GM18517 (cell line): ENCODE measurements around the gene ARIH1.

Experiments
- ATAC-seq: cut with Tn5 transposase; IDR thresholded peaks from one replicate; pipeline ENCODE4 v1.9.1; 2021; ENCODE audit warnings: mild to moderate bottlenecking, moderate library complexity; ENCODE audit not compliant: unreplicated experiment

Gene ARIH1

DNA sequence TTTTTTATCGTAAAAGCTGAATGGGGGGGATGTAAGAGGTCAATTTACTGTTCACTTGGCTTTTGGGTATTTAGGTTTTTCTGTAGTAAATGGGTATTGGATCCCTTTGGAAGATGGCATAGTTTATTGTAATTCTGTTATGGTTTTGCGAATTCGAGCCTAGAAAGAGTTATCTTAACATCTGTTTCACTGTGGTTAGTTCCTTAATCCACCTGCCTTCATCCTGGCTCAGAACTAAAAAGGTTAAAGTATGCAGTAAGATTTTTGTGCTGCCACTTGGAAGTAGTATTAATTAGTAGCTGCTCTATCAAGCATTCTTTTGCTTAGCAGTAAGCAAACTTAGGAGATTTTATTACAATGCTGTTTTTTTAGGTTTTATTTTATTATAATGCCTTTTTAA, 62.4 kb downstream of the ARIH1 start:
- no peak for ATAC-seq

DNA sequence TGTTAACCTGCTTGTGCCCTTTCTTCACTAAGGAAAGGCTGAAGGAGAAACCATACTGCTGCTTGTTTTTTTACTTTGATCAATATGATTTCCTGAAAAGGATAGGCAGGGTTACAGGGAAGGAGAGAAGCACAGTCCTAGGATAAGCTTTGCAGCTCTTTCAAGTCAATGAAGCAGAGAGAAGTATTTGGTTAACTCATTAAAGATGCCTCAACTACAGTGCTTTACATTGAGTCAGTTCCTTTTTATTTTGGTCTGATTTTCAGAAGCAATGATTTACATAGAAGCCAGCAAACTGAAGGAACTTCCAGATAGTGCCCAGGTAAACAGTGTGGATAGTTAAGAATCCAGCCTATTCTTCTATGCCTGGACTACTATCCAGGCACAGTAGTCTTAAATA, 64.8 kb downstream of the ARIH1 start:
- no peak for ATAC-seq

DNA sequence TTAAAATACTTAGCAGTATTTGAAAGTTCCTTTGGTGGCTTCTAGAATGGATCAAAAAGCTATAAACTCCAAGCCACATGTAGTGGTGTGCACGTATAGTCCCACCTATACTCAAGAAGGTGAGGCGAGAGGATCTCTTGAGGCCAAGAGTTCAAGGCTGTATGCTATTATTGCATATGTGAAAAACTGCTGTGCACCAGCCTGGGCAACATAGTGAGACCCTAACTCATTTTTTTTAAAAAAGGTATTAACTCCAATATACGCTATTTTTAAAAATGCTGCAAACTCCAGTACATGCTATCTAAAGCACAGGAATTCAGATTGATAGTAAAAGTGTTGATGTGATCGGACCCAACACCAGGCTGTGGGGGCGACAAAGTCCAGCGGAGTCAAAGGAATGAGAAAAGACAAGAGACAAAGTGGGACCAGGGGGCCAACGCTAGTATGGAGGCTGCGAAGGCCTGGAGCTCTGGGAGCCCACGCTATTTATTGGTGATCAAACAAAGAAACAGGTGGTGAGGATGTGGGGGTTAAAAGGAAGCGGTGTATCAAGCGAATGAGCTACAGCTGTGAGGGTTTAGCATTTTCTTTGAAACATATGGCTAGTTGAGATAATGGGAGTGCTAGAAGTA, 66.6 kb downstream of the ARIH1 start:
- ATAC-seq, result no peak

DNA sequence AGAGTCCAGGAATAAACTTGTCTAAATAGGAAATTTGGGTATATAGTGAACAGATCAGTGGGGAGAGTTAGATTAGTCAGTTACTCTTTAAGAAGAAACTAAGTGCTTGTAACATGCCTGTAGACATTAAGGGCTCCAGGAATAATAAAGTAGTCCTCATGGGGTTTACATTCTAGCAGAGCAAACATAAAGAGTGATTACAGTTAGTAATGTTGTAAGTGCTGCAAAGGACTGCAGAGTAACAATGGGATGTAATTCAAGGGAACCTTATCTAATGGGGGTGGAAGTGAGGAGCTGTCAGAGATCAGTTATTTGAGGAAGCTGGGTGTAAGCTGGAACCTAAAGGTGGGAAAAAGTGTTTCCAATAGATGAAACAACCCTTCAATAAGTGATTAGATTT, 67.5 kb downstream of the ARIH1 start:
- ATAC-seq, result no peak

DNA sequence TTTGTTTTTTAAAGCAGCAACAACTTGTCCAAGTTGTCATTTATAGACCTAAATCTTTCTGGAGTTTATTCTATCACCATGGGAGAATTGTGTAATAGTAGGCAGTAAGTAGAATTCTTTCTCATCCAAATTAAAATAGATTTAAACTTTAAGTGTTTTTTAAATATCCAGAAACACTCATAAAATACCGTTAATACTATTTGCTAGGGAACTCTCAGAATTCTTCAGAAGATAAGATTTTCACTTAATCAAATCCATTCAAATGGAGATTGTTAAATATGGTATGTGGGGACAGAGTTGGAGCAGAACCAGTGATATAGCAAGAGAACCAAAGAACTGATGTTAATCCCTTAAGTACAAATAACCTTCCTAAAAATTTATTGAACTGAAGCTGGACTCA, 71.0 kb downstream of the ARIH1 start:
- no peak for ATAC-seq

DNA sequence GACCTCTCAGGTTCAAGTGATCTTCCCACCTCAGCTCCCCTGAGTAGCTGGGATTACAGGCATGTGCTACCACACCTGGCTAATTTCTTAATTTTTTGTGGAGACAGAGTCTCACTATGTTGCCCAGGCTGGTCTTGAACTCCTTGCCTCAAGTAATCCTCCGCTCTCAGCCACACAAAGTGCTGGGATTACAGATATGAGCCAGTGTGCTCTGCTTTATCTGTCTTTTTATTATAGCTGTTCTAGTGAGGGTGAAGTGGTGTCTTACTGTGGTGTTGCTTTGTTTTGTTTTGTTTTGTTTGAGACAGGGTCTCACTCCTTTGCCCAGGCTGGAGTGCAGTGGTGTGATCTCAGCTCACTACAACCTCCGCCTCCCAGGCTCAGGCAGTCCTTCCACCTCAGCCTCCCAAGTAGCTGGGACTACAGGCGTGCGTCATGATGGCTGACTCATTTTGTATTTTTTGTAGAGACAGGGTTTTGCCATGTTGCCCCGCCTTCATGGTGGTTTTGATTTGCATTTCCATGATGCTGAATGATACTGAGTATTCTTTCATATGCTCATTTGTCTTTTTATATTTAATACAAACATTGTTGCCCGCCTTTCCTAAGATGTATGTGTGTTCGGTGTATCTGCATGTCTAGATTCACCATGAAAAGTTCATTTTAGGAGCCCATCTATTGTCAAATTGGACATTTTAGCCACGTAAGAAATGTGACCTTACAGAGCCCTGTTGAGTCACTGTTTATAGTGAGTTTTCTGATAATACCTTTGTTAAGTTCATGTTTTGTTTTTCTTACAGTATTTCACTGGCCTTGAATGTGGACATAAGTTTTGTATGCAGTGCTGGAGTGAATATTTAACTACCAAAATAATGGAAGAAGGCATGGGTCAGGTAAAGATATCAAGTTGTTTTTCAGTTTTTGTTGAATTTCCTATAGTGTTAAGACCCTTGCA, 80.6 kb downstream of the ARIH1 start:
- ATAC-seq, result no peak

DNA sequence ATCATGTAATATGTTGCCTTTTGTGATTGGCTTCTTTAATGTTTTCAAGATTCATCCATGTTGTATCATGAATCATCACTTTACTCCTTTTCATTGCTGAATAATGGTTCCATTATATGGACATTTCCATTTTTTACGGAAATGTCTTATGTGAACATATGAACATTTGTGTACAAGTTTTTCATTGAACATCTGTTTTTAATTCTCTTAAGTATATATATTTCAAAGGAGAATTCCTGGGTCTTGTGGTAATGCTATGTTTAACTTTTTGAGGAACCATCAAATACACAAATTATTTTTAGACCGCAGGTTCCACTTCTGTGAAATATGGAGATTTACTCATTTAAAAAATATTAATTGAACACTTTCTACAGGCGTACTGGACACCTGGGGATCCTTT, 85.7 kb downstream of the ARIH1 start:
- ATAC-seq, result no peak

DNA sequence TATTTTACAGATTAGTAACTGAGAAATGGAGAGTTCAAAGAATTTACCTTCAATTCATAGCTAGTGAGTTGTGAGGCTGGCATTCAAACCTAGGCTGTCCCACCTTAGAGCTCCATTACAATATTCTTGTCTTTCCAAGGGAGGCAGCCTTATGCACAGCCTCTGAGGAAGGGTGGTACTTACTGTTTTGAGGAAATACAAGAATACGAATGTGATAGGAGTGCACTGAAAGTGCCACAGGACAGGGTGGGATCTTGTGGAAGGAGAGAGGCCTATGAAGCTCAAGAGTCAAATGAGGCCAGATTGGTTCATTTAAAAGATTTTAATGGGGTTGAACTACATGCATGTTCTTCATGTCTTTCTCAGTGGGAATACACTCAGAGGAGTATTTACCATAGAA, 86.3 kb downstream of the ARIH1 start:
- ATAC-seq, result no peak

DNA sequence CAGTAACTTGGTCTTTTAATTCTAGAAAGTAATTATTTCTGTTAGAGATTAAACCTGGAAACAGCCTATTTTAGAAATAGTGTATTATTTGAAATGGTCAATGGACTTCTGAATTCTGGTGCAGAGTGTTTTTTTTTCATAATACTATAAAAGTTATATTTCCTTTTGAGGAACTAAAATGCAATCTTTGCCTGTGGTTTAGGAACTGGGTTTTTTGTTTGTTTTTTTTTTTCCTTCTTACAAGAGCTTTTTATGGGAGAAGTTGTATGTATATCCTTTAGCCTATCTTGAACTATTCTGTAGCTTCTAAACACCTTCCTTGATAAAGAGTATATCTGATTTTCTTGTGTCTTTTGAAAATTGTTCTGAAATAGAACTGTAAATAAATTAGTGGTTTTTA, 88.3 kb downstream of the ARIH1 start:
- ATAC-seq, result no peak

DNA sequence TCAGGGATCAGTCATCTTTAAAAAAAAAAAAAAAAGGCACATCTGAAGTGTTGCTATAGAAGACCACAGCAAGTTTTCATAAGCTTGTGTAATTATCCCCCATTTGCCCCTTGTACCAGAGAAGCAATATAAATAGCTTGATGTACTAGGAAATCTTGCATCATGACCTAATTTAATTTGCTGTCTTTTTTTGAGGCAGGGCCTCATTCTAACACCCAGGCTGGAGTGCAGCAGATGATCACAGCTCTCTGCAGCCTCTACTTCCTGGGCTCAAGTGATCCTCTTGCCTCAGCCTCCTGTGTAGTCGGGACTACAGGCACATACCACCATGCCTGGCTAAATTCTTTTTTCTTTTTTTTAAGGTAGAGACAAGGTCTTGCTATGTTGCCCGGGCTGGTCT, 88.7 kb downstream of the ARIH1 start:
- ATAC-seq, result no peak

DNA sequence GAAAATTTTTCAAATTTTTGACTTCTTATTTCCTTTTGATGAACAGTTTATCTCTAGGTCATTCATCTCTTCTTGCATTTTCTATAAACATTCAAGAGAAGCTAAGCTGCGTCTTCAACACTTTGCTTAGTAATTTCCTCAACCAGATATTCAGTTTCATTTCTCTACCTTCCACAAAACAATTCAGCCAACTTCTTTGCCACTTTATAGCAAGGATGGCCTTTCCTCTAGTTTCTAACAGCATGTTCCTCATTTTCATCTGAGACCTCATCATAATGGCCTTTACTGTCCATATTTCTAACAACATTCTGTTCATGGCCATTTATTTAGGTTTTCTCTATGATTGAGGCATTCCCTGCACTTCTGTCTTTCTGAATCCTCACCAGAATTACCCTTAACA, 90.0 kb downstream of the ARIH1 start:
- no peak for ATAC-seq

DNA sequence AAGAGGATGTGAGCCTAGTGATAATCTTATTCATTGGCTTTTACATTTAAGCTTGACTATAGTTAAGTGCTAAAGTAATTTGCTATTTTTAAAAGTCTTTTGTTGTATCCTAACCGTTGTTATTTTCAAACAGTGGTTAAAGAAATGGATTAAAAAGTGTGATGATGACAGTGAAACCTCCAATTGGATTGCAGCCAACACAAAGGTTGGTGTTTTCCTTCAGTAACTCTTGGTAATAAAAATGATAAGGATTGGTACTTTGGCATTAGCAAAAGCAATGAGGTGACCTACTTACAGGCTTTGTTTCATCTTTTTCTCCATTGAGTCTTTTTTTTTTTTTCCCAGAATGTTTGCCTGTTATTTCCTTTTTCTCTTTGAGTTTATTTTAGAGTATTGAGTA, 92.8 kb downstream of the ARIH1 start:
- ATAC-seq, result no peak

DNA sequence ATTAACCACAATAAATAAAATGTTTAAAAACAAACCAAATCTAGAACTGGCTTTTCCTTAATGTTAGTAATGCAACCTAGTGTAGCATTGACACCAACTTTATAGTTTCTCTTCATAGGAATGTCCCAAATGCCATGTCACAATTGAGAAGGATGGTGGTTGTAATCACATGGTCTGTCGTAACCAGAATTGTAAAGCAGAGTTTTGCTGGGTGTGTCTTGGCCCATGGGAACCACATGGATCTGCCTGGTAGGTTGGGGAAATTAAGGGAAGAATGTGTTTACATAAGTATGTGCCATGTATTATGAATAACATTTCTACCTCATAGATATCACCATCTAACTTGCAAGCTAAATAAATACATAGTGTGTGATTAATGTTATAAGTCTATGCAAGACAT, 95.9 kb downstream of the ARIH1 start:
- ATAC-seq, result no peak

DNA sequence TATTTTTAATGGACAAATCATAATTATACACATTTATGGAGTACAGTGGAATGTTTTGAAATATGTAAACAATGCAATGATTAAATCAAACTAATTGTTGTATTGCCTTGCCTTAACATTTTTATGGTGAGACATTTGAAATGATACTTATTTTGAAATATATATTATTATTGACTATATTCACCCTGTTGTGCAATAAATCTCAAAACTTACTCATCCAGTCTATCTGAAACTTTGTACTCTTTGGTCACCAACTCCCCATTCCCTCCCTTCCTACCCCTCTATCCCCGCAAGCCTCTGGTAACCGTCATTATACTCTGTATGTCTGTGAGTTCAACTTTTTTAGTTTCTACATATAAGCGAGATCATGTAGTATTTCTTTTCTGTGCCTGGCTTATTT, 105.7 kb downstream of the ARIH1 start:
- ATAC-seq, result no peak

DNA sequence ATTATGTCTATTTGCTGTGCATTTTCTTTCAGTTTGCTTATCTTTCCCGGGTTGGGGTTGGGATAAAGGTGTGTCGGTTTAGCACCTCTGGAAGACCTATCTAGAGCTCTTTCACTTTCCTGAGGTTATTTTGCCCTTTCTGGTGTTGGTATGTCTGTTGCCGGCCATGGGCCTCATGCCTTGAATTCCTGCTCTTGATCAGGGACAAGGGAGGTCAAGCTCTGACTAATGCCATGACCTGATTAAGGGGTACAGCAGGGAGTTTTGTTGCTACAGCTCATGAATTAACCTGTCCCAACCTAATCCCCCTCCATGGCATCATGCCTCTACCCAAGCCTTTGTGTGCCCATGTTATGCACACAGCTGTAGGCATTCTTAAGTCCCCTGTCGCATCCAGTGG, 109.9 kb downstream of the ARIH1 start:
- ATAC-seq, result no peak

DNA sequence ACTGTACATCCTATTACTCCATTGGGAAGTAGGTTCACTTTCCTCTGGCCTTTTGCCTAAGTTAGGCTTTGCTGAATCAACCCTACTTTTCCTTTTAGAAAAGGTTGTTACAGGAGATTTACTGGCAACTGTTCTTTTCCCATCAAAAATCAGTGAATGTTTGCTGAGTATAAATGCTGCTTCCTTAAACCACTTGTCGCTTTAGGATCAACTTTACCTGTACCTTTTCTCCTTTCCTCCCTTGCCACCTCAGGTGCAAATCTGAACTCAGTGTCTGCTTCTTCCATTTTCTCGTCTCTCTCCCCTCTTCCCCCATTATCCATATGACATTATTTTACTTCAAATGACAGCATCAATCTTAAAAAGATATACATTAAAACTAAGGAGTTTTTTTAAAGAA, 110.9 kb downstream of the ARIH1 start:
- ATAC-seq, result no peak

DNA sequence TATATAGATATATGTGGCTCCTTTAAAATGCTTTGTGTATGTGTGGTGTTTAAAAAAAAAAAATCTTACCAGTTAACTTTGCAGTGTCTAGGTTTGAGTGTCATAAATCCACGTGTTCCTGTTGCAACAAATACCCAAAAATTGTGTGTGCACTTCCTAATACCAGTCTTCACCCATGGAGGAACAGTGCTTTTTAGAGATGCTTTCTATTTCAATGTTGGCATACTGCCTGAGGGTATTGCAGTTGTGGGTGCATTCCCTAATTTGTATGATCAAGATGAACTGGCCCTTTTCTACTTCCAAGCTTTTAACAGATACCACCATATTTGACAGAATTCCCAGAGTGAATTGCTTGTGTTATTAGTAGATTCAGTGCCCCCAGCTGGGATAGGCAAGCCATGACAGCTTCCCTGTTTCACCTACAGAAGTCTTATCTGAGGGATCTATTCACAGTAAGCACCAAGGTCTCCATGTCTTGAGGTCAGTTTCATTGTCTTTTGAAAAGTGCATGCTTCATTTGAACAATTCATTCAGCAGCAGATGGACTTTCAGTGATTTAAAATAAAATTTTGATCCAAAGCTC, 111.4 kb downstream of the ARIH1 start:
- no peak for ATAC-seq

DNA sequence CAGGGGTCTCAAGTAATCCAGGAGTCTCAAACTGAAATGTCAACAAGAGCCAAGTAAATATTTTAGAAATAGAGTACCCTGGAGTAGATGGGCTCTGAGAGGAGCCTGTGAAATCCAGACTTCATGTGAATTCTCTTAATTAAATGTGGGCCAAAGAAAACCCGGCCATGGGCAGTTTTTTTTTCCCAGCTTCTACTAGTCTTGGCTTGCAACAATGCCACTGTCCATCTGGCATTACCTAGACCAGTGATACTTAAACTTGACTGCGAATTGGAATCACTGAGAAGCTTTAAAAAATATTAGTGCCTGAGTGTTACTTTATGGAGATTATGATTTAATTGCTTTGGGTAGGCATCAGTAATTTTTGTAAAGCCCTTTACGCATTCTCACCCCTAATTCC, 114.0 kb downstream of the ARIH1 start:
- ATAC-seq, result no peak

DNA sequence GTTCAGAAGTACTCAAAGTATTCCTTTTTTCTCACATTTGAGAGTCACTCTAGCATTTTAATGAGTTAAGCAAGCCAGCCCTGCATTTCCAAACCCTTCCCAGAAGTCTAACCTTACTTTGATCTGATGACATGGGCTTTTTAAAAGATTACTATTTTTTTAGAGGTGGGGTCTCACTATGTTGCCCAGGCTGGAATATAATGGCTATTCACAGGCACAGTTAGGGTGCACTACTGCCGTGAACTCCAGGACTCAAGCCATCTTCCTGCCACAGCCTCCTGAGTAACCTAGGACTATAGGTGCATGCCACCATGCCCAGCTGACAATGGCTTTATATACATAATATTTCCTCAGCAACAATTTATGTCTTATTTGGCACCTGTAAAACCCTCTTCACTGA, 116.3 kb downstream of the ARIH1 start:
- ATAC-seq, result no peak

DNA sequence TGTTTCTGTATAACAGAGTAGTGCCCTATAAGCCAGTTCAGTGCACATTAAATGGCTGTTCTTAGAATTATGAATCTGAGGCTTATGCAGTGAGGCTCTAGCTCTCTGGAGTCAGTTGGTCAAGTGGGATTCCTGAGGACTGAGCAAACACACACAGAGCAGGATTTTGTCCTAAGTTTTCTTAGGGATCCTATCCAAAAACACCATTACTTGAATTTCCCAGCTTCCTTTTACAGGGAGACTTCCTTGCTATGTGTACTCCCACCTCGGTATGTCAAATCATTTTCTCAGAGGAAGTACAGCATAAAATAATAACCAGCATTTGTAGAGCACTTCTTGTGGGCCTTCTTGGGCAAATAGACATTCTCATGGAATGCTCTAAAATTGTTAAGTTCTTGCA, 117.2 kb downstream of the ARIH1 start:
- no peak for ATAC-seq

DNA sequence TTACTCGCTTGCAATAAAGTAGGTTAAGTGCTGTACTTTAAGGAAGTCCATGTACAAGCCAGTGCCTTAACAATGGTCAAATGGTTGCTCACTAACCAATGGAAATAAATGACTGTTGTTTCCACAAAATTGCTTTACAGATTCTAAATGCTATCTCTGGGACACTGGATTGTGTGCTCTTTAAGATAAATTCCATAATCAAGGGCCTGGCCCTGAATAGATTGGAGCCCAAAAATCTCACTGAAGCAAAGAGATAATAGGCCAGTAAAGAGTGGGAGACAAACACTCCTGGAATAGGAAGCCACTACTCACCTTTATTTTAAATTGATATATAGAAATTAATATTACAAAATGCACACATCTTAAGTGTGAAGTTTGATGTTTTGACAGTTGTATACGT, 118.0 kb downstream of the ARIH1 start:
- no peak for ATAC-seq

DNA sequence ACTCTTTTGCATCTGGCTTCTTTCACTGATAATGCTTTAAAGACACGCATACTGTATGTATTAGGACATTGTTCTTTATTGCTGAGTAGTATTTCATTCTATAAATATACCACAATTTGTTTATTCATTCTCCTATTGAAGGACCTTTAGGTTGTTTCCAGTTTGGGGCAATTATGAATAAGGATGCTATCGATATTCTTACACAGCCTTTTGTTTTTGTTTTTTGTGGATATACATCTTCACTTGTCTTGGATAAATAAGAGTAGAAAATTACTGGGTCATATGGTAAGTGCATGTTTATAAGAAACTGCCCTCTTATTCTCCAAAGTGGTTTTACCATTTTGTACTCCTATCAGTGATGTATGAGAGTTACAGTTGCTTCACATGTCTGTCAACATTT, 118.5 kb downstream of the ARIH1 start:
- ATAC-seq, result no peak
